D341Med (cell line): ENCODE results near the gene TOMM20L.

Experiments
- DNase-seq: peaks from one replicate; pipeline ENCODE4 v3.0.0; 2012; ENCODE audit warnings: low spot score

Gene TOMM20L

GRCh38 chr14:58427281-58428117, 31.8 kb downstream of the TOMM20L start, which contains the start of the genes KIAA0586 and TIMM9:
KIAA0586 (plus strand) TSS chr14:58427719; CDS start chr14:58428265, 546 bp downstream.
TIMM9 (minus strand) TSS chr14:58427531; CDS start chr14:58411945, 15,586 bp downstream.
- DNase-seq, result peak; percentile 93

- peak; percentile 22 for DNase-seq
These were observed 32.5 kb downstream of the TOMM20L start for GRCh38 chr14:58428118-58428683.

- no peak for DNase-seq
These were observed 34.4 kb downstream of the TOMM20L start for GRCh38 chr14:58430156-58430555.

GRCh38 chr14:58439476-58439875, 43.7 kb downstream of the TOMM20L start:
- DNase-seq, result no peak

GRCh38 chr14:58444627-58445026, 48.9 kb downstream of the TOMM20L start:
- no peak for DNase-seq

DNA sequence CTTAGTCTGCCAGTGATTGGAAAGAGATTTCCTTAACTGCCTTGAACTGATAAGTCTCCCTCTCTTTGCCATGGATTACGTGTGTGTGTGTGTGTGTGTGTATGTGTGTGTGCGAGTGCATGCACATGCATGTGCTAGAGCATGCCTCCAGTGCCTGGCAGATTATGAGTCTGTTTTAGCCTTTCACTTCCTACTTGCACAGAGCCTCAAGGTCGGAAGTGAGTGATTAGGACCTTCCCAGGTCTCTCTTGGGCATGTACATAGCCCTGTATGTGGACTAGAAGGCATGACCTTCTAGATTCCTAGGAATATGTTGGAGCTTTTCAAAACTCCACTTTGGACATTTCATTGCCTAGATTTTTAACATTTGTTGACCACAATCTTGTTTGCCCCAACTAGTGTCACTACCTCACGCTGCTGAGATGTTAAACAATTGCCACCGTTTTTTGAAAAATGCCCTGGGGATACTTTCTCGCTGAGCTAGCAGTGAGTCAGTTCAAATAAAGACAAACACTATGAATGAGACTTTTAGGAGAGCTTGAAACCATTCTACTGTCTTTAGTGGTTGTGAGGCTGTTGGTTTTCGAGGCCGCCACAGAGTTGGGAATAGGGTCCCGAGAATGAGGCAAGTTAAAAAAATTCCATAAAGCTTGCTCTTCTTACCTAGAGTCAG, 60.0 kb downstream of the TOMM20L start:
- no peak for DNase-seq
